ENCODE results near the gene FAM83C.
"Not testable (repeated sequence)": the region's sequence is repeated elsewhere in the genome, so short reads cannot be mapped to it uniquely, and the experiment has no call there.

GRCh38 chr20:35315632-35316020 is 23.4 kb upstream of the FAM83C start:
- TF ChIP-seq EZH2phosphoT487 (IDR thresholded peaks at IDR 0.05; ENCODE audit: low read depth): not testable (repeated sequence)
- TF ChIP-seq, protein P1, sequence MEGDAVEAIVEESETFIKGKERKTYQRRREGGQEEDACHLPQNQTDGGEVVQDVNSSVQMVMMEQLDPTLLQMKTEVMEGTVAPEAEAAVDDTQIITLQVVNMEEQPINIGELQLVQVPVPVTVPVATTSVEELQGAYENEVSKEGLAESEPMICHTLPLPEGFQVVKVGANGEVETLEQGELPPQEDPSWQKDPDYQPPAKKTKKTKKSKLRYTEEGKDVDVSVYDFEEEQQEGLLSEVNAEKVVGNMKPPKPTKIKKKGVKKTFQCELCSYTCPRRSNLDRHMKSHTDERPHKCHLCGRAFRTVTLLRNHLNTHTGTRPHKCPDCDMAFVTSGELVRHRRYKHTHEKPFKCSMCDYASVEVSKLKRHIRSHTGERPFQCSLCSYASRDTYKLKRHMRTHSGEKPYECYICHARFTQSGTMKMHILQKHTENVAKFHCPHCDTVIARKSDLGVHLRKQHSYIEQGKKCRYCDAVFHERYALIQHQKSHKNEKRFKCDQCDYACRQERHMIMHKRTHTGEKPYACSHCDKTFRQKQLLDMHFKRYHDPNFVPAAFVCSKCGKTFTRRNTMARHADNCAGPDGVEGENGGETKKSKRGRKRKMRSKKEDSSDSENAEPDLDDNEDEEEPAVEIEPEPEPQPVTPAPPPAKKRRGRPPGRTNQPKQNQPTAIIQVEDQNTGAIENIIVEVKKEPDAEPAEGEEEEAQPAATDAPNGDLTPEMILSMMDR (IDR thresholded peaks at IDR 0.05; ENCODE audit: low read depth, low read length): not testable (repeated sequence)

Data from OCI-LY3 (cell line).